GM19240 (cell line): ENCODE measurements around the gene MSL1.
"Not testable (repeated sequence)": the region's sequence is repeated elsewhere in the genome, so short reads cannot be mapped to it uniquely, and the experiment has no call there.

Experiments used
- DNase-seq: peaks from one replicate; pipeline ENCODE4 v3.0.0; 2011; ENCODE audit warnings: low spot score; ENCODE audit not compliant: insufficient read length

Gene MSL1

GRCh38 chr17:40124279-40125141 lies 2.7 kb downstream of the MSL1 start:
- no peak for DNase-seq

DNA sequence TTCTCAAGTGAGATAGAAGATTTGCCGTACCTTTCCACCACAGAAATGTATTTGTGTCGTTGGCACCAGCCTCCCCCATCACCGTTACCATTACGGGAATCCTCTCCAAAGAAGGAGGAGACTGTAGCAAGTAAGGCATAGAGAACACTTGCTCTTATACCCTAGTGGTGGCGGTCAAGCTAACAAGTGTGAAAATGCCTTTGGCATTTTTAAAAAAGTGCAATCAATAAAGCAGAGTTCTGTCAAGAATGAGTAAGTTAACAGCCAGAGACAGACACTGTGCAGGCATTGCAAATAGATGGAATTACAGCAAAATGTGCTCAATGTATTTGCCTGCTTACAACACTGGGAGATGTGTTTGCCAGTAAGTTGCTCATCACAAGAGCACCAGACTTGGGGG lies 7.7 kb downstream of the MSL1 start:
- DNase-seq = no peak

- no peak for DNase-seq
These were observed 8.7 kb downstream of the MSL1 start for GRCh38 chr17:40130352-40131042.

- DNase-seq = no peak
These were observed 12.4 kb downstream of the MSL1 start for GRCh38 chr17:40134184-40134583.

GRCh38 chr17:40135817-40136216 lies 14.0 kb downstream of the MSL1 start:
- DNase-seq = no peak

- no peak for DNase-seq
These were observed 17.8 kb downstream of the MSL1 start for GRCh38 chr17:40139566-40140058.

- not testable (repeated sequence) for DNase-seq
These were observed 21.4 kb downstream of the MSL1 start for GRCh38 chr17:40143166-40143565.

- no peak for DNase-seq
These were observed 23.7 kb downstream of the MSL1 start for GRCh38 chr17:40145476-40145875.

DNA sequence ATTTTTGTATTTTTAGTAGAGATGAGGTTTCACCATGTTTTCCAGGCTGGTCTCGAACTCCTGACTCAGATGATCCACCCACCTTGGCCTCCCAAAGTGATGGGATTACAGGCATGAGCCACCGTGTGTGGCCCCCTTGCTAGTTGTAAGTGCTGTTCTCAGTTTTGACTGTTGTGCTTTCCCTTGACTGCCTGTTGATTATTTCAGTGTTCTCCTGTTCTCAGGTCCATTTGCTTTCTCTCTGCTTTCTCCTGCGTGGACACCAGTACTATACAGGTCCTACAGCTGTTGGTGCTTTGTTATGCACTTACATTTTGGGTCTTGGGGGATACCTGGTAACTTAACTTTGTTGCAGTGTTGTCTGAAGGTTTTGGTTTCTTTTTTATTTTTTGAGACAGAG lies 26.8 kb downstream of the MSL1 start:
- no peak for DNase-seq

GRCh38 chr17:40150276-40150675 lies 28.5 kb downstream of the MSL1 start:
- no peak for DNase-seq

DNA sequence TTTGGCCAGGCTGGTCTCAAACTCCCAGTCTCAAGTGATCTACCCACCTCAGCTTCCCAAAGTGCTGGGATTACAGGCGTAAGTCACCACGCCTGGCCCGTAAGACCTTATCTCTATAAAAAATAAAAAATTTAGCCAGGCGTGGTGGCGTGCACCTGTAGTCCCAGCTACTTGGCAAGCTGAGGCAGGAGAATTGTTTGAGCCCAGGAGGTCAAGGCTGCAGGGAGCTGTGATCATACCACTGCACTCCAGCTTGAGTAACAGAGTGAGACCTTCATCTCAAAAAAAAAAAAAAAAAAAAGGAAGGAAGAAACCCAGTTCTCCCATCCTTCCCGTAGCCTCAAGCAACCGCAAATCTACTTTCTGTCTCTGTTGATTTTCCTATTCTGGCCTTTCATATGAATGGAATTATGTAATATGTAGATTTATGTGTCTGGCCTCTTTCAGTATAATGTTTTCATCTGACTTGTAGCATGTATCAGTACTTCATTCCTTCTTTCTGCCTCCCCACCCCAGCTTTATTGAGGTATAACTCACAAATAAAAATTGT lies 29.7 kb downstream of the MSL1 start:
- no peak for DNase-seq

GRCh38 chr17:40153603-40154236 lies 31.9 kb downstream of the MSL1 start:
- no peak for DNase-seq

DNA sequence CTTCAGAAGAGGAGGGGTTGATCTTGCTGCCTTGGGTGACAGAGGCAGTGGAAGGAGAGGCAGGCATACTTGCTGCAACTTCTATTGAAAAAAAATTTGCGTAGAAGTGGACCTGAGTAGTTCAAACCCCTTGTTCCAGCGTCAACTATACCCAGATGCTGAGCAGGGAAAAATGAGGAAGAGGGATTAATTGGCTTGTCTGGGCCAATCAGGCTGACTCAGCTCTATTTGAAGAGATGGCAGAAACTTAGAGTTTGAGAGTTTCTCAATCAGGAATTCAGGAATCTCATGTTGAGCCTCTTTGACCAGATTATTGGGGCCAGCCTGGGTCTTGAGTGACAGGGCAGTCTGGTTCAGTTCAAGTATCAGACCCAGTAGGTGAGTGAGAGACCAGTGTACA lies 36.2 kb downstream of the MSL1 start:
- no peak for DNase-seq

DNA sequence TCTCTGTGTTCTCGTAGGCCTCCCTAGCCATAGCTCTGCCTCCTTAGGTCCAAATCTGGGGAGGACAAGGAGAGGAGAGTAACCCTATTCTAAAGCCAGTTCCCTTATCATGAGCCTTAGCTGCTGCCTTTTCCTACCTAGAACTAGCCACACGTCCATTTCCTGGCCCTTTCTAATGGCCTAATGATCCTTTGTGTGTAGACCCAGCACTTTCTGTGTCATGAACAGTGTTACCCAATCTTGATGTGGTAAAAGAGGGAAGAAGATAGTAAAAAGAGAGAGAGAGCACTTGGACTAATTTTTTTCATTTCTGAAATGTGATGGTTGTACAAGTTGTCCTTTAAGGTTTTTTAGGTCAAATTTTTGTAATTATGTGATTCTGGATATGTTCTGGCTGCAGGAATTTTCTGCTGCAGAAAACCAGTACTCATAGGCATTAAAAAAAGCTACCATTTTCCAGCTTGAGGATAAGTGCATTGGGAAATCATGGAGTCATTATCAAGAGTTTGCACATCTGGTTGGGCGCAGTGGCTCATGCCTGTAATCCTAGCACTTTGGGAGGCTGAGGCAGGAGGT lies 36.8 kb downstream of the MSL1 start:
- no peak for DNase-seq

GRCh38 chr17:40159456-40159855 lies 37.7 kb downstream of the MSL1 start:
- DNase-seq = no peak

DNA sequence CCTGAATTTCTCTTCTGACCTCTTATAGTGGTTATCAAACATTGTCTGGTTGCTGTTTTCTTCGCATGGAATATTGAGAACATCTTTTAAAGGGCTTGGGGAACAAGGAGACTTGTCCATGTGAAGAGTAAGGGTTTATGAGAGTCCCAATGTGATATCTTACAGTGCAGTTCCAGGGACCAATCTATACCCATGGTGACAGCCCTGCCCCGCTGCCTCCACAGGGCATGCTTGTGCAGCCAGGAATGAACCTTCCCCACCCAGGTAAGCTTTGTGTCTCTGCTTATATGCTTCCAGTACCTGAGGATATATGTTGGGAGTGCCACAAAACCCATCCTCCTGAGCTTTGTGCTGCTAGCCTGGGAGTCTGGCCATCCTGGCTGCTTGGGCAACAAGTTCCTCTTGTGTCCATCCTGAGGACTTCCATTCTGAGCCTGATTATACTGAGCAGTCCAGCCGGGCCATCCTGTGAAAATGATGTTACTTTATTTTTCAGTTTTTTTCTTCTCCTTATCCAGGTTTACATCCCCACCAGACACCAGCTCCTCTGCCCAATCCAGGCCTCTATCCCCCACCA lies 46.0 kb downstream of the MSL1 start:
- DNase-seq = no peak

- no peak for DNase-seq
These were observed 46.6 kb downstream of the MSL1 start for GRCh38 chr17:40168262-40168832.

- DNase-seq = no peak
These were observed 48.6 kb downstream of the MSL1 start for GRCh38 chr17:40170325-40170724.

GRCh38 chr17:40171750-40172149 lies 50.0 kb downstream of the MSL1 start:
- no peak for DNase-seq

- DNase-seq = no peak
These were observed 51.5 kb downstream of the MSL1 start for GRCh38 chr17:40173091-40173777.
